ENCODE results near the gene ATP11C.

ATP11C gene

DNA sequence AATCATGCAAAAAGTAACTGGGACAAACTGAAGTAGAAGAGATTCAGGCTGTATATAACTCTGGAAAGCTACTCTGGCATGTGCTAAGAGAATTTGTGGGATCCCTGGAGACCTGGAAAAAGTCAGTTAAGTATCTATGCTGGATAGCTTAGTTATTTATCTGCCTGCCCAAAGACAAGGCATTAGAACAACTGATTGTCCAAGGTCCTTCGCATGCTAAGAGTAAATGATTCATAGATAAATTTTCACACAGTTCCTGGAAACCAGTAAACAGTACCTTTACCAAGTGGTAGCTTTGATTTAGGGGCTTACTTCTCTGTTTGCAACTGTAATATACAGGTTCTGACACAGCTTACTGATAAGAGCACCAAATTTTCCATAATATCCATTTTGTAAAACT lies 104.8 kb downstream of the ATP11C start:
- Histone ChIP-seq H3K36me3 (no peaks in the 10 kb centered on the region), H3K9me3 (no peaks in the 10 kb centered on the region), H3K4me3 (ENCODE audit: low read depth in 1 of 2, low read length in 1 of 2) (no peak overlapping the region), H3K27ac (no peak overlapping the region), H3K4me1 (ENCODE audit: control insufficient read depth in 1 of 2, insufficient read depth in 1 of 2, low read depth in 1 of 2, low read length in 1 of 2) (peaks cover 15 to 17% of the 10 kb centered on the region in 2 experiments), H3K27me3 (no peaks in the 10 kb centered on the region)
- no peak for TF ChIP-seq CTCF (IDR thresholded peaks at IDR 0.05)

DNA sequence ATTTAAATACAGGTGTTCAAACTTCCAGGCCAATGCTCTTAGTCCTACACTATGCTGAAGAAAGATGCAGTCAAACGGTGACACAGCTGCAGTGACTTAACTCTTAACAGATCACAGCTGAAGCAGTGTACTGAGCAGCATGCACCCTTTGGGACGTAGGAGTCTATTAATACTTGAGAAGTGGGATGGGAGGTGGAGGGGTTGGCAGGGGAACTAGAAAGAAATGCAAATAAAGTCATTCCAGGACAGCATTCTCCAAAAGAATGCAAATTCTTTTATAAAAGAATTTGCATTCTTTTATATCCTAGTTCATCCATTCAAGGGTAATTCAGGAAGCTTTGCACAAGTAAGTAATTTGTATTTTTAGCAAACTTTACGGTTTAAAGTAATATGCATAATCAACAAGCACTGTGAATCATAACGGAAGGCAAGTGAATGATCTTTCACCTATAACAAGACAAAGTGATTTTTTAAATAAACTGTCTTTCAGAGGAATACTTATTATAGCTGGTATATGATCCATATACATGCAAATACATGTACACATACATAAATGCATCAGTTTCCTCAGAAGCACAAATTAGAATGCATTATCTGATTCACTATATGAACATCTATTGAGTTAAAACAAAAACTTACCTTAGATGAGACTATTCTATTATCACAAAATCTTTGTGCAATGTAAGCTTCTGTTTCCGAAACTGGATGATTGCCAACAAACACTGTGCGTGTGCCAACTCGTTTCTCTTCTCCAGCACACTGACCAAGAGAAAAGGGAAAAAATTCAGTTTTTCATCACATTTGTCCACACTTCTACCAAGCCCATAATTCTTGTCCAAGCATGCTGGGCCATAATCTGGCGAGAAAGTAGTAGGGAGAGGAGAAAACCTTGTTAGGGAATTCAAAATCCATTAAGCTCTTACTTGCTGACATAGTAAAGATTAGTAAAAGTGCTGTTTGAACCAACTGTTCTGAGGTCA lies 106.5 kb downstream of the ATP11C start:
- Histone ChIP-seq H3K36me3 (no peaks in the 10 kb centered on the region), H3K27ac (no peak overlapping the region), H3K4me1 (ENCODE audit: control insufficient read depth in 1 of 2, insufficient read depth in 1 of 2, low read depth in 1 of 2, low read length in 1 of 2) (peaks cover 11% of the 10 kb centered on the region in 2 experiments), H3K4me3 (ENCODE audit: low read depth in 1 of 2, low read length in 1 of 2) (no peak overlapping the region), H3K27me3 (no peaks in the 10 kb centered on the region), H3K9me3 (no peaks in the 10 kb centered on the region)
- no peak for TF ChIP-seq CTCF (IDR thresholded peaks at IDR 0.05)

GRCh38 chrX:139825618-139826017 lies 107.2 kb downstream of the ATP11C start:
- no peaks in the 10 kb centered on the region for H3K9me3 ChIP-seq
- peaks cover 4 to 5% of the 10 kb centered on the region in 2 experiments for H3K4me1 ChIP-seq (ENCODE audit: control insufficient read depth in 1 of 2, insufficient read depth in 1 of 2, low read depth in 1 of 2, low read length in 1 of 2)
- TF ChIP-seq CTCF (IDR thresholded peaks at IDR 0.05): no peak
- H3K4me3 ChIP-seq (ENCODE audit: low read depth in 1 of 2, low read length in 1 of 2): no peak overlapping the region
- H3K36me3 ChIP-seq: no peaks in the 10 kb centered on the region
- H3K27ac ChIP-seq: no peak overlapping the region
- no peaks in the 10 kb centered on the region for H3K27me3 ChIP-seq

DNA sequence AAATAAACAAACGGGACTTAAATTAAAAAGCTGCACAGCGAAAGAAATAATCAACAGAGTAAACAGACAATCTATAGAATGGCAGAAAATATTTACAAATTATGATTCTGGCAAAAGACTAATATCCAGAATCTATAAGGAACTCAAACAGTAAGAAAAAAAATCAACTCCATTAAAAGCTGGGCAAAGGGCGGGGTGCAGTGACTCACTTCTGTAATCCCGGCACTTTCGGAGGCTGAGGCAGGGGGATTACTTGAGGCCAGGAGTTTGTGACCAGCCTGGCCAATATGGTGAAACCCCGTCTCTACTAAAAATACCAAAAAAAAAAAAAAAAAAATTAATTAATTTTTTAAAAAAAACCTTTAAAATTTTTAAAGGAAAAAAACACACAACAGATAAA lies 109.0 kb downstream of the ATP11C start:
- H3K36me3 ChIP-seq: no peaks in the 10 kb centered on the region
- TF ChIP-seq CTCF (IDR thresholded peaks at IDR 0.05): no peak
- H3K4me1 ChIP-seq (ENCODE audit: control insufficient read depth in 1 of 2, insufficient read depth in 1 of 2, low read depth in 1 of 2, low read length in 1 of 2): peaks cover 3 to 4% of the 10 kb centered on the region in 2 experiments
- no peak overlapping the region for H3K27ac ChIP-seq
- no peaks in the 10 kb centered on the region for H3K27me3 ChIP-seq
- H3K9me3 ChIP-seq: no peaks in the 10 kb centered on the region
- no peak overlapping the region for H3K4me3 ChIP-seq (ENCODE audit: low read depth in 1 of 2, low read length in 1 of 2)

GRCh38 chrX:139820358-139820984 lies 112.4 kb downstream of the ATP11C start:
- Histone ChIP-seq H3K36me3 (no peaks in the 10 kb centered on the region), H3K4me1 (ENCODE audit: control insufficient read depth in 1 of 2, insufficient read depth in 1 of 2, low read depth in 1 of 2, low read length in 1 of 2) (peaks cover 3 to 4% of the 10 kb centered on the region in 2 experiments)
- TF ChIP-seq CTCF (IDR thresholded peaks at IDR 0.05): no peak

More at GRCh38 chrX:139820358-139820984, 112.4 kb downstream of the ATP11C start:
- H3K4me3 ChIP-seq (ENCODE audit: low read depth in 1 of 2, low read length in 1 of 2): no peak overlapping the region
- no peaks in the 10 kb centered on the region for H3K9me3 ChIP-seq
- no peak overlapping the region for H3K27ac ChIP-seq
- no peaks in the 10 kb centered on the region for H3K27me3 ChIP-seq
